ENCODE measurements around the gene ZSWIM9.

ZSWIM9 gene

GRCh38 chr19:48171710-48172109 is 1.2 kb downstream of the ZSWIM9 start:
- Histone ChIP-seq H3K36me3 (ENCODE audit: control insufficient read depth in 2 of 2, insufficient read depth in 1 of 2, low read length in 2 of 2) (peaks cover 34 to 44% of the 10 kb centered on the region in 2 experiments), H3K4me3 (ENCODE audit: low read depth, low read length) (no peak overlapping the region), H3K9me3 (ENCODE audit: control insufficient read depth, insufficient read depth, low read depth, low read length) (no peaks in the 10 kb centered on the region), H3K27ac (ENCODE audit: extremely low read depth, low read depth, low read length) (no peak overlapping the region), H3K4me1 (ENCODE audit: control insufficient read depth, insufficient read depth, low read length) (peaks cover 11% of the 10 kb centered on the region)
- ChIA-PET CTCF (interaction anchor here (0.7 kb wide), 1 partner anchor 826 kb away, joined by 3 read pairs; no protein-coding TSS in a partner anchor), POLR2A (interaction anchor here (0.8 to 3.8 kb wide), 4 partner anchors 19 to 53 kb away, joined by 3 to 54 read pairs (median 4); no protein-coding TSS in a partner anchor)
- no peak for TF ChIP-seq ZBTB8A (tag by site-specific recombination; IDR thresholded peaks at IDR 0.05)
- no peak for TF ChIP-seq ZNF596 (tag by site-specific recombination; IDR thresholded peaks at IDR 0.05)
- TF ChIP-seq ZNF426 (tag by site-specific recombination; IDR thresholded peaks at IDR 0.05): no peak
- TF ChIP-seq ZFP69B (tag by site-specific recombination; IDR thresholded peaks at IDR 0.05): no peak
- no peak for TF ChIP-seq ZNF350 (tag by site-specific recombination; IDR thresholded peaks at IDR 0.05)
- no peak for TF ChIP-seq ZNF776 (tag by site-specific recombination; IDR thresholded peaks at IDR 0.05; ENCODE audit: borderline replicate concordance)
- no peak for TF ChIP-seq GFI1B (tag by site-specific recombination; IDR thresholded peaks at IDR 0.05)
- no peak for TF ChIP-seq ZBTB21 (tag by site-specific recombination; IDR thresholded peaks at IDR 0.05)
- no peak for TF ChIP-seq ZNF2 (tag by site-specific recombination; IDR thresholded peaks at IDR 0.05)
- TF ChIP-seq, protein P1, sequence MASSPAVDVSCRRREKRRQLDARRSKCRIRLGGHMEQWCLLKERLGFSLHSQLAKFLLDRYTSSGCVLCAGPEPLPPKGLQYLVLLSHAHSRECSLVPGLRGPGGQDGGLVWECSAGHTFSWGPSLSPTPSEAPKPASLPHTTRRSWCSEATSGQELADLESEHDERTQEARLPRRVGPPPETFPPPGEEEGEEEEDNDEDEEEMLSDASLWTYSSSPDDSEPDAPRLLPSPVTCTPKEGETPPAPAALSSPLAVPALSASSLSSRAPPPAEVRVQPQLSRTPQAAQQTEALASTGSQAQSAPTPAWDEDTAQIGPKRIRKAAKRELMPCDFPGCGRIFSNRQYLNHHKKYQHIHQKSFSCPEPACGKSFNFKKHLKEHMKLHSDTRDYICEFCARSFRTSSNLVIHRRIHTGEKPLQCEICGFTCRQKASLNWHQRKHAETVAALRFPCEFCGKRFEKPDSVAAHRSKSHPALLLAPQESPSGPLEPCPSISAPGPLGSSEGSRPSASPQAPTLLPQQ (tag by site-specific recombination; IDR thresholded peaks at IDR 0.05): no peak
- no peak for TF ChIP-seq GLI2 (tag by site-specific recombination; IDR thresholded peaks at IDR 0.05; ENCODE audit: borderline replicate concordance, low read depth)
- no peak for TF ChIP-seq ZNF548 (tag by site-specific recombination; IDR thresholded peaks at IDR 0.05)
- TF ChIP-seq CTCF (tag by site-specific recombination; IDR thresholded peaks at IDR 0.05): no peak
- TF ChIP-seq ZNF530 (tag by site-specific recombination; IDR thresholded peaks at IDR 0.05; ENCODE audit: low read depth): no peak
- no peak for TF ChIP-seq ZIC2 (tag by site-specific recombination; IDR thresholded peaks at IDR 0.05)
- no peak for TF ChIP-seq ZNF600 (tag by site-specific recombination; IDR thresholded peaks at IDR 0.05)
- no peak for TF ChIP-seq ZNF354C (tag by site-specific recombination; IDR thresholded peaks at IDR 0.05; ENCODE audit: borderline replicate concordance, low read depth)

DNA sequence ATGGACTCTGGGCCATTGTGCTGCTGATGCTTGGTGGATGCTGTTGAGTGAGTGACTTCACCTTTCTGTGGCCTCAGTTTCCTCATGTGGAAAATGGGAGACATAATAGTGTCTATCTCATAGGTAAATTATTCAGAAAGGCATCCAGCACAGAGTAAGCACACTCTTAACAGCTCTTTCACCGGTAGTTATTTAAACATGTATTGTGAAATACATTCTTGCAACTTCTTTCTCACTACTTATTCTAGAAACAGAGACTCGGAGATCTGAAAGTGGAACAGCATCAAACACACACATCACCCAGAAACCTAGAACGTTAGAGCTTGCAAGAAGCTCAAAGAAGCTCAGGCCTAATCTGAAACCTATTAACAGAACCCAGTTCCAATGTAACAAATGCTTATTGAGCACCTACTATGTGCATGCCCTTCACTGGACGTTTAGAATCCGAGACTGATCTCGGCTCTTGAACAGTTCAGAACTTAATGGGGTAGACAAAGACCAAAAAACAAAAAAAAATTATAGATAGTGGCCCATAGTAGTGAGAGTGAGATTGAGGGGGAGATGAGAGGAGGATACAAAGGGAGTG is 4.1 kb downstream of the ZSWIM9 start:
- Histone ChIP-seq H3K27ac (ENCODE audit: extremely low read depth, low read depth, low read length) (no peak overlapping the region), H3K4me3 (ENCODE audit: low read depth, low read length) (no peak overlapping the region), H3K4me1 (ENCODE audit: control insufficient read depth, insufficient read depth, low read length) (peaks cover 3% of the 10 kb centered on the region; the same call in 1 of the 2 replicates), H3K9me3 (ENCODE audit: control insufficient read depth, insufficient read depth, low read depth, low read length) (no peaks in the 10 kb centered on the region), H3K36me3 (ENCODE audit: control insufficient read depth in 2 of 2, insufficient read depth in 1 of 2, low read length in 2 of 2) (peaks cover 34 to 46% of the 10 kb centered on the region in 2 experiments)
- POLR2A ChIA-PET: interaction anchor here (2.3 kb wide), 1 partner anchor 29 kb away, joined by 6 read pairs; no protein-coding TSS in a partner anchor
- no peak for TF ChIP-seq ZNF571 (tag by site-specific recombination; IDR thresholded peaks at IDR 0.05)
- TF ChIP-seq ZNF664 (tag by site-specific recombination; IDR thresholded peaks at IDR 0.05): 0 out of 2 replicates have a peak, but pooled peaks have one; percentile 13
- CTCF ChIA-PET: interaction anchor here (0.6 to 1.4 kb wide), 4 partner anchors 17 to 309 kb away, joined by 3 to 5 read pairs (median 4); no protein-coding TSS in a partner anchor

GRCh38 chr19:48175578-48175977 is 5.1 kb downstream of the ZSWIM9 start:
- H3K27ac ChIP-seq (ENCODE audit: extremely low read depth, low read depth, low read length): no peak overlapping the region
- no peak for TF ChIP-seq ZNF223 (tag by site-specific recombination; IDR thresholded peaks at IDR 0.05)
- TF ChIP-seq KLF7 (tag by site-specific recombination; IDR thresholded peaks at IDR 0.05; ENCODE audit: borderline replicate concordance): no peak
- TF ChIP-seq EGR2 (tag by site-specific recombination; IDR thresholded peaks at IDR 0.05; ENCODE audit: low read depth): peak; percentile 24; the same call in 1 of the 2 replicates
- no peak for TF ChIP-seq ZNF596 (tag by site-specific recombination; IDR thresholded peaks at IDR 0.05)
- peaks cover 3% of the 10 kb centered on the region; the same call in 1 of the 2 replicates for H3K4me1 ChIP-seq (ENCODE audit: control insufficient read depth, insufficient read depth, low read length)
- ChIA-PET POLR2A (interaction anchor here (2.3 kb wide), 1 partner anchor 28 kb away, joined by 6 read pairs; no protein-coding TSS in a partner anchor), CTCF (interaction anchor here (0.6 to 0.7 kb wide), 2 partner anchors 18 to 86 kb away, joined by 4 to 6 read pairs; no protein-coding TSS in a partner anchor)
- no peak overlapping the region for H3K4me3 ChIP-seq (ENCODE audit: low read depth, low read length)
- H3K36me3 ChIP-seq (ENCODE audit: control insufficient read depth in 2 of 2, insufficient read depth in 1 of 2, low read length in 2 of 2): peaks cover 41 to 49% of the 10 kb centered on the region in 2 experiments
- no peaks in the 10 kb centered on the region for H3K9me3 ChIP-seq (ENCODE audit: control insufficient read depth, insufficient read depth, low read depth, low read length)

Measured in HEK293 (cell line).